ENCODE measurements around the gene PGLYRP4.

The PGLYRP4 gene

DNA sequence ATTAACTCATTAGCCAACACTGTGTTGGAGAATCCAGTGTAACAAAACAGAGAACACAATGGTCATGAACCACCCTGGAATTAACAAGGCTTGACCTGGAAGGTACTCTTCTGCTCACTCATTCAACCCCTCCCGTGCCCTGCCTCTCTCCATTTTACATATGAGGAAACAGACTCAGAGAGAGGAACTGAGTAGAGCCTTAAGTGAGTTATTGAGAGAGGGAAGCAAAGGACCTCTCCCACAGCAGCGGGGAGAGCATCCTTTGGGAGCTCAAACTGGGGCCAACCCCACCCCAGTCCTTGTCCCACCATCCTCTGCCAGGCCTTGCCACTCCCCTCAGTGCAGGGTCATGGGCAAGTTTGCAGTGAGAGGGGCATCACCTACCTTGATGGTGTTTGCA lies 25.4 kb upstream of the PGLYRP4 start:
- DNase-seq: no peak

DNA sequence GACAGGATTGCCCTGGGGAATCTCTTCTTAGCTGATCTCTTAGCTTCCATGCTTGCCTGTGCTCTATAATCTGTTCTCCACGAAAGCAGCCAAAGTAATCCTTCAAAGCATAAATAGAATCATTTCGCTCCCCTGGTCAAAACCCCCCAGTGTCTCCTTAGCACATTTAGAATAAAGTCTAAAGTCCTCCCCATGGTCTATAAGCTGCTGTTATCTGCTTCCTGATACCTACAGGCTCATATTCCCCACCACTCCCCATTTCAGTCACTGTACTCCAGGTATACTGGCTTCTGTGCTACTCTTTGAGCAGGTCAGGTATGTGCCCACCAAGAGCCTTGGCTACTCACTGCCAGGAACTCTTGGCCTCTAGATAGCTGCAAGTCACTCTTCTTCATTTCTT lies 23.9 kb upstream of the PGLYRP4 start:
- DNase-seq: no peak

DNA sequence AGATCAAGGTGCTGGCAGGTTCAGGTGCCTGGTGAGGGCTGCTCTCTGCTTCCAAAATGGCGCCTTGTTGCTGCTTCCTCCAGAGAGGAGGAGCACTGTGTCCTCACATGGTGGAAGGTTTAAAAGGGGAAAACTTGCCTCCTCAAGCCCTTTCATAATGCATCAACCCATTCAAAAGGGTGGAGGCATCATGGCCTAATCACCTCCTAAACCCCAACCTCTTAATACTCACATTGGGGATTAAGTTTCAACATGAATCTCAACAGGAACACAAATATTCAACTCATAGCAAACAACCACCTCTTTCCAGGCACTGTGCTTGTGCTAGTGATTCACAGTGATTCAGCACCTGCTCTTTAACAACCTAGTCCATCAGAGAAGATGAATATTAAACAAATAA lies 22.6 kb upstream of the PGLYRP4 start:
- DNase-seq: no peak

DNA sequence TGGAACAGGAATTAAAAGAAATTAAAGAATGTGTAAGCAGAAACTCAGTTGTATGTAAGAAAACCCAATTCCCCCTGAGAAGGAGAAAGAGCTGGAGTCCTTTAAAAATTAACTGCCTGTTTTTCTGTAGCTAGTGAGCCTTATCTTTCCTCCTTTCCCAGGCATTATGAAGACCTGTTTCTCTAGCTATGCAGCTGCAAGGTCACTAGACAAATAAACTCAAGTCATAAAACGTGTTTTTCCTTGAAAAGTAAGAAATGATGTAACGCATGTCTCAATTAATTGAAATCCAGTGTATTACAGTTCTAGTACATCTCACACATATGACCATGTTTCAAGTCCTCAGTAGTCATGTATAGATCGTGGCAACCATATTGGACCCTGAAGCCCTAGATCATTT lies 21.5 kb upstream of the PGLYRP4 start:
- no peak for DNase-seq

DNA sequence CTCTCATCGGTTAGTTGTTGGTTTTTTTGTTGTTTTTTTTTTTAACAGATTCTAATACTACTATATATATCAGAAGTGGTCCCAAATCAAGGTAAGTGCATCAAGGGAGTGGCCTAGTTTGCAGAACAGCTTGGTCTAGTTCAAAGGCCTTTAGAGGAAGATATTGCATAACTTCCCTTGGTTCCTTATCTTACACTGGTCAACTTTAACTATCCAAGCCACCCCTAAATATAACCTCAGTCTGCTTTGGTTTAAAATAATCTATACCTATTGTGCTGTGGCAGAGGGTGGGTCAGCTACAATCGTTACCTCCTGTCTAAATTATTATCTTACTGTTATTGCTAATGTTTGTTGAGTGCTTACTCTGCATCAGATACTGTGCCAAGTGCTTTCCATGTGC lies 19.9 kb upstream of the PGLYRP4 start:
- DNase-seq: no peak

DNA sequence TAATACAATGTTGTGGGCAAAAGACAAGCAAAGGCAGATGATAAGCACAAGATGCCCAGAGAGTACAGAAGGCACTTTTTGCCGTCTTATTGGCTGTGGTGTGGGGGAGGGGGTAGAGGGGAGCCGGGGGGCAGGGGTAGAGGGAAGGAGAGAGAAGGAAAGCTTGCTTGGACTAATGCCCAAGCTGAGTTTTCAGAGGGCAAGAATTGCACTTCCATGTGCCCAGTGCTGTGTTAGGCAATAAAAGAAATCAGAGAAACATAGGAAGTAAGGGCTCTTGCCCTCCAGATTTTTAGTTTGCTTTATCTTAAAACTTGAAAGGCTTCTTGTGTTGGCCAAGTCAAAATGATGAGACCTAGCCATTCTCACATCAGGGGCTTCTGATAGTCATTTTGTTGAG lies 18.4 kb upstream of the PGLYRP4 start:
- no peak for DNase-seq

DNA sequence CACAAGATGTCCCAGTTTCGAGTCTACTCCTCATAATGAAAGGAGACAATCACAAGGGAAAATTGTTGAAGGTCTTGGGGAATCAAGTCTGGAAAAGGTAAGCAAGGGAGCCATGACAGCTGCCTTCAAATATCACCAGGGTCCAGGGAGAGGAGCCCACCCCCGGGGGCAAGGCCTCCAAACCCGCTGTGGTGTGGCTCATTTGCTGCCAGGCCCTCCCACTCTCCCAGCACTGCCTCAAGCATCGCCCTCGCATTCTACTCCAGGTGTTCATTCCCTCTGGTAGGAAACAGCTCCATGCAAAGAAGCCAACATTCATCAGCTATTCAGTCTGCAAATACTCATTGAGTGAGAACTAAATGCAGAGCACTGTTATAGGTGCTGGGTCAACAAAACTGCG lies 17.6 kb upstream of the PGLYRP4 start:
- no peak for DNase-seq

DNA sequence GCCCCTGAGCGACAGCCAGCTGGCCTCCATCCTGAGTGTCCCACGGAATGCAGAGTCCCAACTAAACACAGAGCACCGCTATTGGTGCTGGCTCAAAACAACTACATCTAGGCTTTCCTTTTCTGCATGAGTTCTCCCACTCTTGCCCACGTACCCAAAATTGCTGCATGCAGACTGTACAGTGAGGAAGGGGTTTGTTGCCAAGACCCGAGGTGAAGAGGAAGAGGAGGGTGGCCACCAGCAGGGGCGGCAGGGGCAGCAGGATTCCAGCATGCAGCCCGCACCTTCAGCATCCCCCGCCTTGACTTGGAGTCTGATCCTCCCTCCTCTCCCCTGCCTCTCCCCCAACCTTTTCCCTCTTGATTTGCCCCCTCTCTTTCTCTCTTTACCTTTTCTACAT lies 17.1 kb upstream of the PGLYRP4 start:
- no peak for DNase-seq

DNA sequence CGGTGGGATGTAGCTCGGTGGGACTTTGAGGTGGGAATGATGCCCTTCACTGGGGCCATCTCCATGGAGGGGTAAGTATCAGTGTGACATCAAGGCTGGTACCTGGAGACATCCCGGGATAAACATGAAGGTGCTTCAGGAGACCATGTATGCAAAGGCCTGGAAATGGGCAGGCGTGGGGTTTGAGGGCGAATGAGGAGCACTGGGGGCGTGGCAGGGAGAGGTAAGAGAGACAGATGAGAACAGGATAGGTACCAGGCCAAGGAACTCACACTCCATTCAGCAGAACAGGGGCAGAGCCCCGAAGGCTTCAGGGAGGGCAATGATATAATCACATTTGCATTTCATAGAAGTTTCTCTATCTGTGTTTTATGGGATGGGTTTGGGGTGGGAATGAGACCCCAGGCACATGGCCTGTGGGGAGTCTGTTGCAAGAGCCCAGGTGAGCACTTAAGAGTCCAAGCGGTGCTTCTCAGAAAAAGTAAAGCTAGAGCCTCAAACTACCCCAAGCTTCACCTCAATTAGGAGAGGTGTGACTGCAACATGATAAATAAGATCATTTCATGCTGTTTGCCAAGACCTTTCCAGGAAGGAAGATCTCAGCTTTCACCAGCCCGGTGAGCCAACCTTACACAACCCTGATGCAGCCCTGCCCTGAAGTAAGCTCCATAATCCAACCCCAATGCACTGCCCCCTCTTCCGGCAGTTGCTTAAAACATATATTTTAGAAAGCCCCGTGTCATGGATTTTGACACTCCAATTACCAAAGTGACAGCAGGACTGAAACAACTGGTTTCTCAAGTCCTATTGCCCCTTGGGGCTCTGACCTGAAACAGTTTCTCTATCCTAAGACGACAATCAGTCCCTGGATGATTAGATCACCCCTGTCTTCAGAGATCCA lies 16.4 kb upstream of the PGLYRP4 start:
- no peak for DNase-seq

DNA sequence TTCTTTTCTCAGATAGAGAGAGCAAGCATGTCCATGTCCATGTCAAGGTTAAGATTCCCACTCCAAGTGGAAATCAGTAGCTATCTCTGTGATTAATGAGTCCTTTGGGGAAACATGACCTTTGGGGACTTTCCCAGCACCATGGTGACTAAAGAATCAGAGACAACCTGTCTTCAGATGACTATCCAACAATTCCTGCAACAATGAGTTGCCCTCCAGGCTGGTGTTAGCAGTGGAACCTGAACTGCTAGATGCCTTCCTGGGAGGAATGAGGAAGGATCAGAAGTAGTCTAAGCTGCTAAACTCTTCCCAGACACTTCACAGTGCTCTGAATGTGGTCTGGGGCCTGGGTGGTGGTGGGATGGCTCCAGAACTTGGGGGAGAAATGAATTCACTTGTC lies 15.5 kb upstream of the PGLYRP4 start:
- DNase-seq: no peak

DNA sequence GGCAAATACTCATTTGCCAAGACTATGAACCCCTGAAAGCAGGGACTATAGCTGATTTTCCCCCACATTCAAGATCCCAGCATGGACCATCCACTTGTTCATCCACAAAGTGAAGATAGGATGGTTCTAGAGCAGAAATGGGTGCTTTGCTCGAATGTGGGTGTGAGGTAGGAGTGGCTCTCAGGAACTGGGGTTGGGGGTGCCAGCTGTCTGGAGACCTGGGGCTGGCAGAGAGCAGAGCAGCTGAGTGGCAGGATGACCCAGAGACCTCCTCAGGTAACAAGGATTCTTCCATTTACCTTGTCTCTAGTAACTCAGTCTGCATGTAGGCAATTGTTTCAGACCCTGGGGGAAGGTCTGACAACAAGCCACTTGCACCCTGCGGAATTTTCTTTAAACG lies 15.0 kb upstream of the PGLYRP4 start:
- DNase-seq: no peak

DNA sequence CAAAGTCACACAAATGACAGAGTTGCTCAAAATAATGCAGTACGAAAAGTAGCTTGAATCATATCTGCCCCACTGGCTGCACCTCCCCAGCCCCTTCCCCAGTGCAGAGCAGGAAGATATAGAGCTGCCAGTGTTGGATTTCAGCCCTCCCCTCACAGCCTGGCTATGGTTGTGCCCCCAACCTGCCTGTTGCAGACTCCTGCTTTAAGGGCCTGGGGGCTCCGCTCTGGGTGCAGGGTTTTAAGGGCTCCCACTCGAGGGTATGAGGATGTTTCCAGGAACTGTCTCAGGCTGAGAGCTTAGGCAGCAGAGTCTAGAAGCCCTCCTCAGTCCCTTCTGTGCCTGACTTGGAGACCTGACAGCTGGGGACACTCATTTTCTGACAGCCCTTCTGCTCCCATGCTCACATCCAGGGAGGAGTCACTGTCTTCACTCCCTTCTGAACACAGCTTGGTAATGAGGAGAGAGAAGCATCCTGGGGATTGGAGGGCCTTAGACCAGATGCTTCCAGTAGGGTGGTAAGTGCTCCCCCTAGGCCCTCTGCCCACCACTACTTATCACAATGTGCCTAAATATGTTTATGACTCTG lies 13.6 kb upstream of the PGLYRP4 start:
- no peak for DNase-seq

DNA sequence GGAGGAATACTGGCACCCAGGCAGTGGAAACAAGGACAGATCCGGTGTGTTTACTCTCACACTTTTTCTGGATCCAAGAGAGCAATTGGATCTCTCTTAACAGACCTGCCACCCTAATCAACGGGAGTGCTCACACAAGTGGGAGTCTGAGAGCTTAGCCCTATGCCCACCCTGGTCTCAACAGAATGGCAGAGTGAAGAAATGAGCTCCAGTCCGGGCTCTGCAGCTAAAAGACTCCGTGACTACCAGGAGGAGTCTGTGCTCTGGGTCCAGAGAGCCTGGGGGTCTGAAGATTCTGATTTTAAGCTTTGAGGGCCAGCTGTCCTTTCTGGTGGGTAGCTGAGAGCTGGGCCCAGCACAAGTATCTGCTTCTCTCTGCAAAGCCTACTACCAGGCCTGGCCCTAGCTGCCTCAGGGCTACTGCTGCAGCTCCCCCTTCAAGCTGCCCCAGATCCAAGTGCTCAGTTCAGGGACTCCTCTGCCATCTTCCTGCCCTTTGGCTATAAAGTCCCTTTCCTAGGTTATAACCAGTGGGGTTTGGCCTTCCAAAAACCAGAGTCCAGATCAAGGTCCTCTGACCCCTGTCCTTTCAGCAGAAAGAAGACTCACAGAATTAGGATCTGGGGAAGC lies 13.0 kb upstream of the PGLYRP4 start:
- no peak for DNase-seq

DNA sequence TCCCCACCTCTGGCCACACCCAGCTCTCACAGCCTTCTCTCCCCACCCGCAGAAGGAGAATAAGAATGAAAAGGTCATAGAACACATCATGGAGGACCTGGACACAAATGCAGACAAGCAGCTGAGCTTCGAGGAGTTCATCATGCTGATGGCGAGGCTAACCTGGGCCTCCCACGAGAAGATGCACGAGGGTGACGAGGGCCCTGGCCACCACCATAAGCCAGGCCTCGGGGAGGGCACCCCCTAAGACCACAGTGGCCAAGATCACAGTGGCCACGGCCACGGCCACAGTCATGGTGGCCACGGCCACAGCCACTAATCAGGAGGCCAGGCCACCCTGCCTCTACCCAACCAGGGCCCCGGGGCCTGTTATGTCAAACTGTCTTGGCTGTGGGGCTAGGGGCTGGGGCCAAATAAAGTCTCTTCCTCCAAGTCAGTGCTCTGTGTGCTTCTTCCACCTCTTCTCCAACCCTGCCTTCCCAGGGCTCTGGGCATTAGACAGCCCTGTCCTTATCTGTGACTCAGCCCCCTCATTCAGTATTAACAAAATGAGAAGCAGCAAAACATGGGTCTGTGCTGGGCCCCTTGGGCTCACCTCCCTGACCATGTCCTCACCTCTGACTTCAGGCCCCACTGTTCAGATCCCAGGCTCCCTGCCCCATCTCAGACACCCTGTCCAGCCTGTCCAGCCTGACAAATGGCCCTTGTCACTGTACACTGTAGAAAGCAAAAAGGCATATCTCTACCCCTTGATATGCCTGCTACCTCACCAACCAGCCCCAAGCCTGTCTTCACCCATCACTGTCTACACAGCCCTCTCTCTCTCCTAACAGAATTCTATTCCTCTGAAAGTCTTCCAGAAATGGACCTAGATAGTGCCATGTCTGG lies 12.2 kb upstream of the PGLYRP4 start:
- no peak for DNase-seq

DNA sequence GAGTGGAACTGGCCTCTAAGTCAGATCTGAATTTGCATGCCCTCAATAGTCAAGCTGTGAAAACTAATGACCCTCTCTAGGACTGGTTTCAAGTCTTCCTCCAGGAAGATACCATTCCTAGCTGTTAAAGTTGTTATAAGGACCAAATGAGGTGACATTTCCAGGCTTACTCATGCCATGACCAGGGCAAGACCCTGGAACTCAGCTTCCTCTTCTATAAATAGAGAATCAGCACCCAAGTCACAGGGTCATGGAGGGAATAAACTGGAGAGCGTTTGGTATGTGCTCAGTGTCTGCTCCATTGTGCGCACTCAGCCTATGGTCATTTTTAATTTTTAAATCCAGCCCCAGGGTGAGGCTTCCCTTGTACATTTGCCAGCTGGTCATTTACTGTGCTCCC lies 11.5 kb upstream of the PGLYRP4 start:
- DNase-seq: no peak

DNA sequence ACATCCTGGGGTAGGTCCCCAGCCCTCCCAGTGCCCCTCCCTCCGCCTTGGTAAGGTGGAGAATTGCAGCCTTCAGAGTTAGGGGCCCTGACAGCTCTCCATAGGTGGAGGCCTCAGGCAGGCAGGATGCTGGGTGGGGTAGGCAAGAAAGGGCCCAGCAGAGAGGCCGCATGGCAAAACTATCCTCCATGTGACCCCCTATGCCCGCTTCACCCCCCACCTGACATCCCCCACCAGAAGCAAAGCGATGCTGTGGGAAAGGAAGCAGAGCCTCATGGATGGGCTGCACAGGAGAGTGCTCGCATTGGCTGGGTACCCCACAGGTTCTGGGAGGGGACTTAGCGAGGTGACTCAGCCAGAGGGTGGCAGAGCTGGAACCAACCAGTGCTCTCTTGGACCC lies 10.6 kb upstream of the PGLYRP4 start:
- DNase-seq: no peak

DNA sequence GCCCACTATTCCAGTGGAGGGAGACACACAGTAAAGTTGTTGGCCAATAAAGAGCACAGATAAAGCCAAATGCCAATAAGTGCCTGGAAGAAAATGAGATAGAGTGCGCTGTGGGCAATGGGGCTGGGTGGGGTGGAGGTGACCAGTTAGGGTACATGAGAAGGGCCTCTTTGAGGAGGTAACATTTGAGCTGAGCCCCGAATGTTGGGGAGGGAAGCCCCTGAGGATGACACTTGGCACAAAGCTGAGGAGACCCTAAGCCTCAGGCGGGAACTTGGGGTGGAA lies 10.0 kb upstream of the PGLYRP4 start:
- no peak for DNase-seq

DNA sequence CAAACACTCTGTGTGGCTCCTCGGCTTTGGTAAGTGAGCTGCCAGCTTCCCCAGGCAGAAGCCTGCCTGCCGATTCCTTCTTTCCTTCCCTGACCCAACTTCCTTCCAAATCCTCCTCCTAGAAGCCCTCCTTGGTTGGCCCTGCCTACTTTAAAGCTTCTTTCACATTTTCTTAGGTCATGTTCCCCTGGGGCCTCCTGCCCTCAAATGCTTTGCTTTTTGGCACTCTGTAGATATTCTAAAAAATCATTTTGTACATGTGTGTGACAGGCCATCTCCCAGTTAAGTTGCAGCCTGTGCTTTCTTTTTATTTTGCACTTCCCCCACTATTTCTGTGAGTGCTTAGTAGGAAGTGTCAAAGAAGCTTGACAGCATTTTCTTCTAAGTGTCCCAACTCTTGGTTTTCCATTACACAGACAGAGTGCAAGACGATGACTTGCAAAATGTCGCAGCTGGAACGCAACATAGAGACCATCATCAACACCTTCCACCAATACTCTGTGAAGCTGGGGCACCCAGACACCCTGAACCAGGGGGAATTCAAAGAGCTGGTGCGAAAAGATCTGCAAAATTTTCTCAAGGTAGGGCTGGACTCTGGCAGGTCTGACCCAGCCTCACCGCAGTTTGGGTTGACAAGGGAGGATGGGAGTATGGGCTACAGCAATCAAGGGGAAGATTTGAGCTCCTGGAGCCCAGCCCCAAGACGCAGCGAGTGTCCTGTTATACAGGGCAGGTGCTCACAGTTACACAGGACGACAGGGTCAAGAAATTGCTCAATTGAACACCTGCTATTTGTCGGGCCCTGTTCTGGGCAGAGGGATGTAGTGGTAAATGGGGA lies 9.4 kb upstream of the PGLYRP4 start, which contains the start of gene S100A9:
TSS of gene S100A9 (plus strand) at position 2 of the 838 bp plus-strand sequence. CDS start at position 432, 430 bp downstream.
- DNase-seq: no peak

DNA sequence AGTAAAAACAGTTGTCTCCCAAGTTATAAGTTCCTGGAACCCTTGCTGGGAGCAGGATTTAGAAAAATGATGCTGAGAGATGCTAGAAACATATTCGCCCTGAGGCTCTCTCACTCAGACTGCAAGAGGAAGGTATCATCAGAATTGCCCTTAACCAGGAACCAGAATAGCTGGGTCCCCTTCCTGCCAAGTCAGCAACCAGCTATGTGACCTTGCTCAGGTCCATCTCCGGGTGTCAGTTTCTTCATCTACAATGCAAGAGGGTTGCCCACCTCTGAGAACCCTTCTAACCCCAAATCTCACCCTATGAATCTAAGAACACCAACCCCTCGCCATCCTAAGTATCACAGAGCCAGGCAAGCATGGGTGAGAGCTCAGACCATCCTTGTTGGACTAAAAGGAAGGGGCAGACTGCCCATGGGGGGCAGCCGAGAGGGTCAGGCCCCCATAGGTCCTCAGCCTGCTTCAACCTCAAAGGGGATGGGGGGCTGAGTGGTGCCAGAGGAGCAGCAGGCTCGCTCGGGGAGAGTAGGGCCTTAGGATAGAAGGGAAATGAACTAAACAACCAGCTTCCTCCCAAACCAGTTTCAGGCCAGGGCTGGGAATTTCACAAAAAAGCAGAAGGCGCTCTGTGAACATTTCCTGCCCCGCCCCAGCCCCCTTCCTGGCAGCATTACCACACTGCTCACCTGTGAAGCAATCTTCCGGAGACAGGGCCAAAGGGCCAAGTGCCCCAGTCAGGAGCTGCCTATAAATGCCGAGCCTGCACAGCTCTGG lies 8.6 kb upstream of the PGLYRP4 start:
- DNase-seq: no peak

DNA sequence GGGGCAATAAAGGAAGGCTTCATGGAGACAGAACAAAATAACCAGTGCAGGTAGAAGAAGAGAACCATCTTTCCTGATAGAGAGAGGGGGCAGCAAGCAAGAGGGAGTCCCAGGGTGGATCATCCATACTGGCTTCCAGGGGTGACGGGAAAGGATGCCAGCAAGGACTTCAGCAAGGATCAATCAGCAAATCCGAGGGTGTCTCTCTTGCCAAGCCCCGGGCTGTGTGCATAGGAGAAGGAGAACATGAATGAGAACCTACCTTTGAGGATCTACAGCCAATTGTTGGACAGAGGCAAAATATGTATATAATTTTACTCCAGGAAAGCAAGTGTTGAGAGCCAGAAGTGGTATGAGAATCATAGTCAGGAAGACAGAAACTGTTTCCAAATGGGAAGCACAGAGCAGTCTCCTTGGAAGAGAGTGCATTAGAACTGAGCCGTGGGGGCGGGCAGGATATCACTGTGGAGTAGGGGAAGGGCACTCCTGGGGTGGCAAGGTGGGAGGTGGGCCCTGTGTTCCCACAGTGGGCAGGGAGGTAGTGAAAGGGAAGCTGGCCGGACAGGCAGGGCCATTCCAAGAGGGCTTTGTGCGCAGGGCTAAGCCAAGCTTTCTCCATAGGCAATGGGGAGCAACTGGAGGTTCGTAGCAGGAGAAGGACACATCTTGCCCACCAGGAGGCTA lies 7.9 kb upstream of the PGLYRP4 start:
- no peak for DNase-seq

Measured in activated CD4-positive, alpha-beta T cell treated with anti-CD3 and anti-CD28 coated beads for 1 hour (primary cell).